ENCODE results near the gene ANK3. TPM values are rescaled to one million over a fixed set of nuclear protein-coding genes. Genes with fewer than 3 reads are reported as not detected.

Gene ANK3
- total RNA-seq, 2 experiments from 2014 or later: 24.0 to 25.2 TPM

DNA sequence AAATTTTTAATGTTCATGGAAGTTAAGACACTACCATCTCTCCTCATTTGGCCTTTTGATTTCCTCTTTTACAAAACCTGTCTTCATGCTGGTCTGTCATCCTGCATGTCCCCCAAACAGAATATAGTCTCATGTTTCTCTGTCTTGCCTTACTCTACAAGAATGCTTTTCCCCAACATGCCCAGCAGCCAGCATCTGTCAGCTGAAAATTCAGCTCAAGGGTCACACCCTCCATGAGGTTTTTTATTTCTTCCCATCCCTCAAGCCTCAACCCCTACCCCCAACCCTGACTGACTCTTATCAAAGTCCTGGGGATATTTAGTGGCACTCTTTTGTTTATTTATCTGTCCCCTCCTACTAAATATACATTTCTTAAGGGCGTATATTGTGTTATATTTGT, 202.0 kb downstream of the ANK3 start:
- CTCF ChIA-PET: interaction anchor here (0.7 kb wide), 1 partner anchor 84 kb away, joined by 3 read pairs; no protein-coding TSS in a partner anchor
- POLR2A ChIA-PET: no interaction called here
- H3K4me1 Mint-ChIP-seq: no peaks in the 10 kb centered on the region
- peaks cover 25% of the 10 kb centered on the region for H3K36me3 Mint-ChIP-seq (ENCODE audit: low read depth)
- H3K27ac Mint-ChIP-seq: no peak overlapping the region
- no peaks in the 10 kb centered on the region for H3K9me3 Mint-ChIP-seq (ENCODE audit: low read depth)
- no peak for DNase-seq
- intact Hi-C loops (cut with DNase I, micrococcal nuclease): no loop called here
- H3K4me3 Mint-ChIP-seq: no peak overlapping the region
- H3K27me3 Mint-ChIP-seq: no peaks in the 10 kb centered on the region
- no peak for ATAC-seq

DNA sequence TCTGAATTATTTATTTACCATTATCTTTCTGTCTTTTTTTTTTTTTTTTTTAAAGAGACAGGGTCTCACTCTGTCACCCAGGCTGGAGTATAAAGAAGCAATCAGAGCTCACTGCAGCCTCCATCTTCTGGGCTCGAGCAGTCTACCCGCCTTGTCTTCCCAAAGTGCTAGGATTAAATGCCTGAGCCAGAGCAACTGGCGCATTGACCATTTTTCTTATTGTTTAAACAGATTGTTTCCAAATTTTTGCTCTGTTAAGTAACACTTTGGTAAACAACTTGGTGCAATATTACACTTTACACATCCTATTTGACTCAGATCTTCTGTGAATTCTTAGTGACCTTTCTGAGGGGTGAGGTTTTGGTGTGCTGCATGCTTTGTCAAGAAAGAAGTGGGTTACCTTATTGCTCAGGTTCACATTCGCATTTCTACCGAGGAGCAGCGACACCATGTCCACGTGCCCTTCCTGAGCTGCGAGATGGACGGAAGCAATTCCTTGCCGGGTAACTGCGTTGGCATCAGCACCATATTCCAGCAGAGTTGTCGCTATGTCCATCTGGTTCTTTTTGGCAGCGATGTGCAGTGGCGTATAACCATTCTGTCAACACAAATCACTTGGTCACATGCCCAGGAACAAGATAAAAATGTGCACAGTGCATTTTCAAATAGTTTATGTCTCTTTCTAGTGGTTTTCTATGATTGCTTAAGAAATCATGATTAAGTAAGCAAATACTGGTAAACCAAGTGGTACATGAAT, 203.2 kb downstream of the ANK3 start:
- intact Hi-C loops (cut with DNase I, micrococcal nuclease): no loop called here
- H3K27me3 Mint-ChIP-seq: no peaks in the 10 kb centered on the region
- CTCF ChIA-PET: interaction anchor here (0.6 kb wide), 1 partner anchor 737 kb away, joined by 6 read pairs; no protein-coding TSS in a partner anchor
- POLR2A ChIA-PET: no interaction called here
- H3K27ac Mint-ChIP-seq: no peak overlapping the region
- H3K9me3 Mint-ChIP-seq (ENCODE audit: low read depth): no peaks in the 10 kb centered on the region
- ATAC-seq (no peak), DNase-seq (no peak)
- peaks cover 24% of the 10 kb centered on the region for H3K36me3 Mint-ChIP-seq (ENCODE audit: low read depth)
- H3K4me3 Mint-ChIP-seq: no peak overlapping the region
- no peaks in the 10 kb centered on the region for H3K4me1 Mint-ChIP-seq

DNA sequence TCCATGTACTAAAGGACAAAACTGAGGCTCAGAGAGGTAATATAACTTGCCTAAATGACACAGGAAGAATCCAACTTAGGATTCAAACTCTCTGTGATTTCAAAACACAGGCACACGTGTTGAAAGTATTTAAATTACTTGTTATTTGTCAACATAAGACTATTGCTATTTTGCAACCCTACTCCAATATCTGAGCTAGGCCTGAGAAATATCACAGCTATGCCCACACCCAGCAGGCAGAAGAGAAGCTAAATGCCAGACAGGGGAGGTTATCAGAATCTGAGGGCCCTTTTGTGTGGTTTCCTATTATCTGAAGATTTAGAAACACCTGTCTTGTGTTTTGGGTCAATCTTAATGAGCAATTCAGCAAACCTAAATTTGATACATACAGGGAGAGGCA, 204.3 kb downstream of the ANK3 start:
- no peak overlapping the region for H3K4me3 Mint-ChIP-seq
- H3K36me3 Mint-ChIP-seq (ENCODE audit: low read depth): peaks cover 19% of the 10 kb centered on the region
- H3K9me3 Mint-ChIP-seq (ENCODE audit: low read depth): no peaks in the 10 kb centered on the region
- no peaks in the 10 kb centered on the region for H3K4me1 Mint-ChIP-seq
- ChIA-PET POLR2A (no interaction called here), CTCF (no interaction called here)
- no peak overlapping the region for H3K27ac Mint-ChIP-seq
- ATAC-seq: no peak
- no peak for DNase-seq
- intact Hi-C loops (cut with DNase I, micrococcal nuclease): no loop called here
- H3K27me3 Mint-ChIP-seq: no peaks in the 10 kb centered on the region

DNA sequence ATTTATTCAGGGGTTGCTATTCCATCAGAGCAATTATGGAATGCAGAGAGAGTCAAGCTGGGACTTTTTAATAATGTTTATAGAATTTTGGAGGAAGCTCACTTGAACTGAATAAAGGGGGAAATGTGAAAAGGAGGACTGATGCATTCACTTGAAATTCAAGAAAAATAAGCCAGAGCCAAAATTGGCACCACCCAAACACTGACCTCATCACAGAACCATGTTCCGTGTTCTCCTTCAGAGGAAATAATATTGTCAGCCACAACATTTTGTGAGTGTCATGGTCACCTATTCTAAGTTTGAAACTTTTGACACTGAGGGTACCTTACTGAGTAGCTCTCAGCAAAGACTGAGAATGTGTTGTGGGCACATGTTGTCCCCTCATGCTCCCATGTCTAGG, 207.0 kb downstream of the ANK3 start:
- ATAC-seq: no peak
- H3K9me3 Mint-ChIP-seq (ENCODE audit: low read depth): no peaks in the 10 kb centered on the region
- CTCF ChIA-PET: no interaction called here
- no peaks in the 10 kb centered on the region for H3K4me1 Mint-ChIP-seq
- peaks cover 20% of the 10 kb centered on the region for H3K36me3 Mint-ChIP-seq (ENCODE audit: low read depth)
- H3K4me3 Mint-ChIP-seq: no peak overlapping the region
- intact Hi-C loops (cut with DNase I, micrococcal nuclease): no loop called here
- no peak overlapping the region for H3K27ac Mint-ChIP-seq
- no peaks in the 10 kb centered on the region for H3K27me3 Mint-ChIP-seq
- DNase-seq: no peak
- POLR2A ChIA-PET: no interaction called here

DNA sequence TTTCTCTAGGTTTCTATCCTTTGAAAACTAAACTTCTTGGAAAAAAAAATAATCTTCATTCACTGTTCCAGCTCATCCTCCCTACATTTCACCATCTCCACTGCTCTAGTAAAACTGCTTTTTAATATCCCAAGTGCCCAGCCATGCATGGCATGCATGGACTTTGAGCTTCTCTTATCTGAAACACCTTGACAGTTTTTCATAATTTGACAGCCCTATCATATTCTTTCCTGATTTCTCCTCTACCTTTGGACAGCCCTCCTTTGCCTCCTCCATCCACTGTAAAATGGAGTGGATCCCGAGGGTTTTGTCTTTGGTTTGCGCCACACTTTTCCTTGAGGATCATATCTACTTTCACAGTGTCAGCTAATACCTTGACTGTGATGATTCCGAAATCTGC, 212.8 kb downstream of the ANK3 start:
- ChIA-PET CTCF (no interaction called here), POLR2A (interaction anchor here (0.6 kb wide), 1 partner anchor 74 kb away, joined by 3 read pairs; no protein-coding TSS in a partner anchor)
- H3K4me1 Mint-ChIP-seq: no peaks in the 10 kb centered on the region
- H3K9me3 Mint-ChIP-seq (ENCODE audit: low read depth): no peaks in the 10 kb centered on the region
- no peak overlapping the region for H3K27ac Mint-ChIP-seq
- no peak for ATAC-seq
- intact Hi-C loops (cut with DNase I, micrococcal nuclease): no loop called here
- H3K4me3 Mint-ChIP-seq: no peak overlapping the region
- H3K36me3 Mint-ChIP-seq (ENCODE audit: low read depth): peaks cover 32% of the 10 kb centered on the region
- no peak for DNase-seq
- no peaks in the 10 kb centered on the region for H3K27me3 Mint-ChIP-seq

DNA sequence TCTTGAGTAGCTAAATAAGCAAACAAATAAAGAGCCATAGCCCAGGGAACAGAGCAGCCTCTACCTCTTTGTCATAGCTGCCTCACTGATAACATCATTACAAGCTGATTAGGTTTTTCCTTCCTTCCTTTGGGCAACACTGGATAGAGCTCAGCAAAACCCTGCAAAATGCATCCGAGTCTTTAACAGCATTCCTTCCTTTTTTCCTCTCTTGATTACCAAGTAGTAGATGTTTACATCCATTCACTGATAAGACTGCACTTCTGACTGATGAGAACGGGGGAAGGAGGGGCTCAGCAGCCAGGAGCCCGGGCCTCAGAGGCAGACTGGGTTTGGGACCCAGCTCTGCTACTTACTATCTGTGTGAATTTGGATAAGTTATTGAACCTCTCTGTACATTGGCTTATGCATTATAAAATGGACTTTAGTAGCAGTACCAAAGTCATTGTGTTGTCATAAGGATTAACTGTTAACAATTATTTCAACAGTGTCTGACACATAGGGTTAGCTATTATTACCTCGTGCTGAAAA, 214.2 kb downstream of the ANK3 start:
- Mint-ChIP-seq H3K36me3 (ENCODE audit: low read depth) (peaks cover 32% of the 10 kb centered on the region), H3K4me1 (no peaks in the 10 kb centered on the region), H3K9me3 (ENCODE audit: low read depth) (no peaks in the 10 kb centered on the region), H3K27me3 (no peaks in the 10 kb centered on the region), H3K27ac (no peak overlapping the region), H3K4me3 (no peak overlapping the region)
- CTCF ChIA-PET: interaction anchor here (0.7 to 1.1 kb wide), 2 partner anchors 40 to 61 kb away, joined by 3 read pairs; no protein-coding TSS in a partner anchor
- POLR2A ChIA-PET: no interaction called here
- no peak for ATAC-seq
- intact Hi-C loops (cut with DNase I, micrococcal nuclease): no loop called here
- no peak for DNase-seq

DNA sequence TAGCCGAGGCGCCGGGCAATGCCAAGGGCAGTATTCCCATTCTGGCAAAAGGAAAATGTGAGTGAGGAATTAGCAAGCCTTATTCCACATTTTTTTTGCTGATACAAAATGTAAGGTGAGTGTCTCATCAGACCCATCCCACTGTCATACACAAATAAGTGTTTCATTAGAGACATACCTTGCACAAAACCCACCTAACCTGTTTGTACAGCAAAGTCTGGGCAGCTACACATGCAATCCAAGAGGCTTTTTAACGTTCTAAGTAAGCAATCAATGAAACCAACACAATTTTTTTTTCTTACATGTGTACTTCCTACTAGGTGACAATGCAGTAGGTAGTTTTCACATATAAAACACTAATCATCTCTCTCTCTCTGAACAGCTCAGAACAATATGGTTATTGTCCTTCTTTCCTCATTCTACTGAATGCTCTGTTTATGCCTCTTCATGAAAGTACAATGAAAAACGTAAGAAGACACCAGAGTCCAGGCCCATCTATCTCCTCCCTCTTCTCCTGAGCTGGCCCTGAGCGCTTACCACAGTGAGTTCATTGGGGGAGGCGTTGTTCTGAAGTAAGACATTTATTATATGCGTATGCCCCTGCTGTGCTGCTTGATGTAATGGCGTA, 217.2 kb downstream of the ANK3 start:
- Mint-ChIP-seq H3K27me3 (no peaks in the 10 kb centered on the region), H3K27ac (no peak overlapping the region), H3K4me3 (no peak overlapping the region), H3K36me3 (ENCODE audit: low read depth) (peaks cover 28% of the 10 kb centered on the region), H3K9me3 (ENCODE audit: low read depth) (no peaks in the 10 kb centered on the region), H3K4me1 (no peaks in the 10 kb centered on the region)
- POLR2A ChIA-PET: no interaction called here
- CTCF ChIA-PET: no interaction called here
- intact Hi-C loops (cut with DNase I, micrococcal nuclease): no loop called here
- DNase-seq (no peak), ATAC-seq (no peak)

DNA sequence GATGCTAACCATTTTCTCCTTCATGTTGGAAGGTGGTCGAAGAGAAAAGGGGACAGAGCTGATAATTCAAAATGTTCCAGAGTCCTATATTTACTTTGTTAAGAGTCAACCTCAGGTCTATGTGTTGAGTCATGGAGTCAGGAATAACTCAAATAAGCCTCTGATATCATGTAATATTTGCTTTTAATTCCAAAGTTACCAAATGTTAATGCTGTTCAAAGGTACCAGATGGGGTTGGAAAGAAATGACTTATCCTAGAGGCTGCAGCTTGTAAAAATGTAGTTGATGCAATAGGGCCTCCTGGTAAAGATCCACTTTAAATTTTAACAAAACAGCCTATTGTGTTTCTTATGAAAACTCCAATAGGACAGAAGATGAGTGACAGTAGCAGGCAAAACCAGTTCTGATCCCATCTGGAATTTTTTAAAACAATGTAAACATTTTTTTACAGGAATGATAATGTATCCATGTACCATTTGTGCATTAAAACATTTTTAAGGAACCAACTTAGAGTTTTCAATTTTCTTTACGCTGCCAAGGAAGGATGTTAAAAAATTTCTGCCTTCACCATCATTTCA, 218.2 kb downstream of the ANK3 start:
- H3K4me3 Mint-ChIP-seq: no peak overlapping the region
- no peak overlapping the region for H3K27ac Mint-ChIP-seq
- DNase-seq (no peak), ATAC-seq (no peak)
- intact Hi-C loops (cut with DNase I, micrococcal nuclease): no loop called here
- POLR2A ChIA-PET: no interaction called here
- peaks cover 22% of the 10 kb centered on the region for H3K36me3 Mint-ChIP-seq (ENCODE audit: low read depth)
- H3K9me3 Mint-ChIP-seq (ENCODE audit: low read depth): no peaks in the 10 kb centered on the region
- H3K27me3 Mint-ChIP-seq: no peaks in the 10 kb centered on the region
- no peaks in the 10 kb centered on the region for H3K4me1 Mint-ChIP-seq
- CTCF ChIA-PET: interaction anchor here (0.7 kb wide), 1 partner anchor 372 kb away, joined by 3 read pairs; no protein-coding TSS in a partner anchor

DNA sequence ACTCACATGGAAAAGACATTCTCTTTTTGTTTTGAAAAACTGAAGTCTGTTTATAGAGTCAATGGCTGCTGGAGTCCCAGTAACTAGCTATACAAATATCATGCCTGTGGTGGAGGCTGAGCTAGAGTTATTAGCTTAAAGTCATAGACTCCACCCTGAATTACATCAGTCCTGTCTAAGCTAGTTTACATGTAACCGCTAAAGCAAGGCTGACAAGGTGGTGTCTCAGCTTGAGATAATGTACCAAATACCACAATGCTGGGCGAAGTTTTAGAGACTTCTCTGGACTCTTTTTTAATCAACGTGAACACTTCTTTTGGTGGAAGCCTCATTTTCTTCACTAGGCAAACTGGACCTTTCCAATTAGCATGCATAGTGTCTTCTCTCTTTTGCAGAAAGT, 219.4 kb downstream of the ANK3 start:
- no peaks in the 10 kb centered on the region for H3K27me3 Mint-ChIP-seq
- ATAC-seq (no peak), DNase-seq (no peak)
- ChIA-PET CTCF (interaction anchor here (0.7 to 1.3 kb wide), 2 partner anchors 38 to 762 kb away, joined by 3 to 4 read pairs; no protein-coding TSS in a partner anchor), POLR2A (no interaction called here)
- peaks cover 28% of the 10 kb centered on the region for H3K36me3 Mint-ChIP-seq (ENCODE audit: low read depth)
- H3K4me1 Mint-ChIP-seq: no peaks in the 10 kb centered on the region
- no peak overlapping the region for H3K4me3 Mint-ChIP-seq
- H3K9me3 Mint-ChIP-seq (ENCODE audit: low read depth): no peaks in the 10 kb centered on the region
- intact Hi-C loops (cut with DNase I, micrococcal nuclease): no loop called here
- no peak overlapping the region for H3K27ac Mint-ChIP-seq

DNA sequence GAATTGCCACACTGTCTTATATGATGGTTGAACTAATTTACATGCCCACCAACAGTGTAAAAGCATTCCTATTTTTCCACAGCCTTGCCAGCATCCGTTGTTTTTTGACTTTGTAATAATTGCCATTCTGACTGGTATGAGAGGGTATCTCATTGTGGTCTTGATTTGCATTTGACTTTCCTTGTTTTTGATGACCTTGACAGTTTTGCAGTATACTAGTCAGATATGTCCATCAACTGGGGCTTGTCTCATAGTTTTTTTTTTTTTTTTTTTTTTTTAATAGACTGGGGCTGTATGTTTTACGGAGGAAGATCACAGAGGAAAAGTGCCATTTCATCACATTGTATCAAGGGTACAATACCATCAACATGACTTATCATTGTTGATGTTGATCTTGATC, 220.6 kb downstream of the ANK3 start:
- ChIA-PET POLR2A (no interaction called here), CTCF (no interaction called here)
- DNase-seq (no peak), ATAC-seq (no peak)
- no peak overlapping the region for H3K27ac Mint-ChIP-seq
- peaks cover 33% of the 10 kb centered on the region for H3K36me3 Mint-ChIP-seq (ENCODE audit: low read depth)
- no peak overlapping the region for H3K4me3 Mint-ChIP-seq
- intact Hi-C loops (cut with DNase I, micrococcal nuclease): no loop called here
- H3K9me3 Mint-ChIP-seq (ENCODE audit: low read depth): no peaks in the 10 kb centered on the region
- H3K27me3 Mint-ChIP-seq: no peaks in the 10 kb centered on the region
- H3K4me1 Mint-ChIP-seq: no peaks in the 10 kb centered on the region

DNA sequence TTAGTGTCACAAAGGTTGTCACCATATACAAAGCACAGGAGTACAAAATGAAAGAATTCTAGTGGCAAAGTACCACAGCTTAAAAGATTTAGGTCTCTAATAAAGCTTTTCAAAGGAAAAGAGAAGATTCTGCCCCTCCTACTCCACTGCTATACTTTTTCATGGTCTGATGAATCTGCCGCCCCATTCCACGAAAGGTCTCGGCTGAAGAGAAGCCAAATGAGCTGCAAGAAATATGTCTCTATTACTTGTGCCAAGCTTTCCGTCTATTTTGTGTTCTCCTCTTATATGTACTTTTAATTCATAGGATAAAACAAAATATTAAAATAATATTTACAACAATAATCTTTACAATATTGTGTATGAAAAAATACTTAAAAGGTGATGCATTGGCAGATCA, 222.6 kb downstream of the ANK3 start:
- DNase-seq (no peak), ATAC-seq (no peak)
- H3K36me3 Mint-ChIP-seq (ENCODE audit: low read depth): peaks cover 31% of the 10 kb centered on the region
- H3K4me3 Mint-ChIP-seq: no peak overlapping the region
- CTCF ChIA-PET: no interaction called here
- intact Hi-C loops (cut with DNase I, micrococcal nuclease): no loop called here
- H3K4me1 Mint-ChIP-seq: no peaks in the 10 kb centered on the region
- no peaks in the 10 kb centered on the region for H3K27me3 Mint-ChIP-seq
- H3K27ac Mint-ChIP-seq: no peak overlapping the region
- H3K9me3 Mint-ChIP-seq (ENCODE audit: low read depth): no peaks in the 10 kb centered on the region
- POLR2A ChIA-PET: no interaction called here

DNA sequence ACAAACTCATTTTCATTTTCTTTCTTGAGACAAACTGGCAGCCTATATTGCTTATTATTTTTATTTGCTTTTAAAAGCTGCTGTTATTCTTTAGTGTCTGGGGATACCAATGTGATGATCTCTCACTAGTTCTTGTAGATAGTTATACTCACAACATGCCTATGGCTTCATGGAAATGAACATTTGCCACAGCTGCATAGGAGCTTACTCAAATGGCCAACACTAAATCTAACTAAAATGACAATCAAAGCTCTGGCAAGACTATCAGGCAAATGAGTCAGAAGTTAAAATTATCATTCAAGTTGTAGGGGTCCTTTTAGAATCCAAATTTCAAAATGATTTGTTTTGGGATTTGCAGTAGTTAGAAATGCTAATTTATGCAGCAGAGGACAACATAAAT, 225.9 kb downstream of the ANK3 start:
- Mint-ChIP-seq H3K4me1 (no peaks in the 10 kb centered on the region), H3K9me3 (ENCODE audit: low read depth) (no peaks in the 10 kb centered on the region), H3K27me3 (no peaks in the 10 kb centered on the region), H3K36me3 (ENCODE audit: low read depth) (peaks cover 34% of the 10 kb centered on the region), H3K27ac (no peak overlapping the region), H3K4me3 (no peak overlapping the region)
- ChIA-PET CTCF (no interaction called here), POLR2A (no interaction called here)
- ATAC-seq (no peak), DNase-seq (no peak)
- intact Hi-C loops (cut with DNase I, micrococcal nuclease): no loop called here
